ENCODE measurements around the gene SYCE1. TPM values are rescaled to one million over a fixed set of nuclear protein-coding genes. Genes with fewer than 3 reads are reported as not detected.

SYCE1 gene, protein sequence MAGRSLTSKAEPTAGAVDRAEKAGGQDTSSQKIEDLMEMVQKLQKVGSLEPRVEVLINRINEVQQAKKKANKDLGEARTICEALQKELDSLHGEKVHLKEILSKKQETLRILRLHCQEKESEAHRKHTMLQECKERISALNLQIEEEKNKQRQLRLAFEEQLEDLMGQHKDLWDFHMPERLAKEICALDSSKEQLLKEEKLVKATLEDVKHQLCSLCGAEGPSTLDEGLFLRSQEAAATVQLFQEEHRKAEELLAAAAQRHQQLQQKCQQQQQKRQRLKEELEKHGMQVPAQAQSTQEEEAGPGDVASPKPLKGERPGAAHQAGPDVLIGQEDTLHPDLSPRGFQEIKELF
- 0.42 TPM in 1 of 2 replicates, not detected in the other for total RNA-seq

DNA sequence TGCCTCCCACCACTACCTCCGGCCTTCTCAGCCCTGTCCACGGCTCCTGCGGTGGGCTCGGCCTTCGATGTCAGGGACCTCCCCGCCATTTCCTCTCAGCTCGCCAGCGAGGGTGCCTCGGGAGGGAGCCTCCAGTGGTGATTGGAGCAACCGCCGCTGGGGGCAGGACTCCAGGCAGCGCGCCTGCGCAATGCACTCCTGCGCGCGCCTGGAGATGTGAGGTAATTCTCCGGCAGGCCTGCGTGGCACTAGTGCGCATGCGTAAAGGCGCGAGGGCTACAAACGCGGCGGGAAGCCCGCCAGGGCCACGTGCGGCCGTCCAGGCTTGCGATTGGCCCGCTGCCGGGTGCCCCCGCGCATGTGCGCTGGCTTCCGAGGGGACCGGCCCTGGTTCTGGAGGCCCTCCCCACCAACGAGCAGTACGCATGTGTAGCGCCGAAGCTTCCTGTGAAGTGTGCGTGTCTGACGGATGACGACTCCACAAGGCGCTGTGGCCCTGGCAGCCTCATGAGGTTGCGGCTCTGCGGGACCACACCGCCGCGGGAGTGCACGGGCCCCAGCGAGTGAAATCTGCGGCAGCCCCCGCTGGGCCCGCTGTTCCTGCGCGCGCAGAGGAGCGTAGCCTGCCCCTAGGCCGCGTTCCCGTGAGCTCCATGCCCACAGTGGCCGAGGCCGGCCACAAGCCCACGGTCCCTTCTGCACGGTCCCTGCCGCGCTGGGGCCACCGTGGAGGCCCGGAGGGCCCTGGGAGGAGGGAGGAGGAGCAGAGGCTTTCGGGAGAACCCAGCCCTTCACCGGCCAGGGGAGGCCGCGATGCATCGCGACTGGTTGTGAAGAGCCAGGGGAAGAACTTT is at the start of gene SYCE1:
TSS of gene SYCE1 (minus strand) at position 143 of the 854 bp plus-strand sequence. CDS start at position 89, 54 bp downstream.

DNA sequence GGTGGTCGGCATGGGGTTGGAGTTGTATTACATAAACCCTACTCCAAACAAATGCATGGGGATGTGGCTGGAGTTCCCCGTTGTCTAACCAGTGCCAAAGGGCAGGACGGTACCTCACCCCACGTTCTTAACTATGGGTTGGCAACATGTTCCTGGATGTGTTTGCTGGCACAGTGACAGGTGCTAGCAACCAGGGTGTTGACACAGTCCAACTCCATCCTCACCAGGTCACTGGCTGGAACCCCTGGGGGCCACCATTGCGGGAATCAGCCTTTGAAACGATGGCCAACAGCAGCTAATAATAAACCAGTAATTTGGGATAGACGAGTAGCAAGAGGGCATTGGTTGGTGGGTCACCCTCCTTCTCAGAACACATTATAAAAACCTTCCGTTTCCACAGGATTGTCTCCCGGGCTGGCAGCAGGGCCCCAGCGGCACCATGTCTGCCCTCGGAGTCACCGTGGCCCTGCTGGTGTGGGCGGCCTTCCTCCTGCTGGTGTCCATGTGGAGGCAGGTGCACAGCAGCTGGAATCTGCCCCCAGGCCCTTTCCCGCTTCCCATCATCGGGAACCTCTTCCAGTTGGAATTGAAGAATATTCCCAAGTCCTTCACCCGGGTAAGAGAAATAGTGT is 38.3 kb downstream of the SYCE1 start, which contains the start of gene CYP2E1:
TSS of gene CYP2E1 (plus strand) at position 407 of the 632 bp plus-strand sequence. CDS start at position 440, 33 bp downstream.

Other genes with a start within 250 kb of the SYCE1 start
- not detected in 2 replicates for gene CALY, start 228.7 kb downstream of the SYCE1 start, total RNA-seq
- gene PRAP1, start 218.2 kb downstream of the SYCE1 start, total RNA-seq = not detected in 2 replicates
- gene FUOM, start 207.6 kb downstream of the SYCE1 start, total RNA-seq = 17.5 and 28.8 TPM in 2 replicates
- 89.7 and 125 TPM in 2 replicates for gene ECHS1, start 192.2 kb downstream of the SYCE1 start, total RNA-seq
- 2.5 and 6.9 TPM in 2 replicates for gene PAOX, start 186.3 kb downstream of the SYCE1 start, total RNA-seq
- 14.3 and 20.4 TPM in 2 replicates for gene MTG1, start 171.4 kb downstream of the SYCE1 start, total RNA-seq
- 0.16 TPM in 1 of 2 replicates, not detected in the other for gene SPRN, start 141.0 kb downstream of the SYCE1 start, total RNA-seq
- 0.30 and 0.31 TPM in 2 replicates for gene SCART1, start 111.6 kb downstream of the SYCE1 start, total RNA-seq
- gene CYP2E1, start 38.2 kb downstream of the SYCE1 start, total RNA-seq = not detected in 2 replicates
- gene FRG2B, start 61.2 kb upstream of the SYCE1 start, total RNA-seq = not detected in 2 replicates

All from hair follicular keratinocyte (primary cell).